ENCODE measurements around the gene SLC25A45.

DNA sequence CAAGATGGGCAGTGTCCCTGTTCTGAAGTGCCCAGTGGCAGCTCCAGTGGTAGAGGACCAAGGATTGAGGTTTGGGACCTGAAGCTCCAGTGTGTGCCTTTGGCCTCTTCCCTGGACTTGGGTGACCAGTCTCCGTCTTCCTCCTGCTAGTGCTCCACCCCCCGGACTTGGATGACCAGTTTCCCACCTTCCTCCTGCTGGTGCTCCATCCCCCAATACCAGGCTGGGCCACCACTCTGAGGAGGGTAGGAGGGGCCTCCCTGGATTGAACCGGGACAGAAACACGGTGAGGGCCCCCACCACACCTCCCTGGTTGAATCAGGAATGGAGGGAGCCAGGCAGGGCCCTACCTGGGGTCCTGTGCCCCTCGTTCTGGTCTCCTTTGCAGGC lies 29.2 kb upstream of the SLC25A45 start:
- TF ChIP-seq CHD1 (IDR thresholded peaks at IDR 0.05; ENCODE audit: low read depth, low read length) (no peak), CTCF (conservative IDR thresholded peaks at IDR 0.05; ENCODE audit: low read depth, low read length) (no peak), POLR2A (IDR thresholded peaks at IDR 0.05; ENCODE audit: low read depth, low read length) (no peak), RAD21 (IDR thresholded peaks at IDR 0.05; ENCODE audit: low read length) (no peak), MAFK (IDR thresholded peaks at IDR 0.05; ENCODE audit: low read depth, low read length) (no peak), MXI1 (IDR thresholded peaks at IDR 0.05; ENCODE audit: borderline replicate concordance, low read depth, low read length) (no peak), SMC3 (IDR thresholded peaks at IDR 0.05; ENCODE audit: low read depth, low read length) (no peak), CEBPB (IDR thresholded peaks at IDR 0.05; ENCODE audit: low read depth, low read length) (no peak), USF2 (IDR thresholded peaks at IDR 0.05; ENCODE audit: low read depth, low read length) (no peak), RCOR1 (IDR thresholded peaks at IDR 0.05; ENCODE audit: insufficient replicate concordance, low read length) (no peak), BHLHE40 (IDR thresholded peaks at IDR 0.05; ENCODE audit: low read depth, low read length) (no peak), RFX5 (IDR thresholded peaks at IDR 0.05; ENCODE audit: low read depth, low read length) (no peak), MAZ (IDR thresholded peaks at IDR 0.05; ENCODE audit: borderline replicate concordance, low read depth, low read length) (no peak)
- TF ChIP-seq, protein P1, sequence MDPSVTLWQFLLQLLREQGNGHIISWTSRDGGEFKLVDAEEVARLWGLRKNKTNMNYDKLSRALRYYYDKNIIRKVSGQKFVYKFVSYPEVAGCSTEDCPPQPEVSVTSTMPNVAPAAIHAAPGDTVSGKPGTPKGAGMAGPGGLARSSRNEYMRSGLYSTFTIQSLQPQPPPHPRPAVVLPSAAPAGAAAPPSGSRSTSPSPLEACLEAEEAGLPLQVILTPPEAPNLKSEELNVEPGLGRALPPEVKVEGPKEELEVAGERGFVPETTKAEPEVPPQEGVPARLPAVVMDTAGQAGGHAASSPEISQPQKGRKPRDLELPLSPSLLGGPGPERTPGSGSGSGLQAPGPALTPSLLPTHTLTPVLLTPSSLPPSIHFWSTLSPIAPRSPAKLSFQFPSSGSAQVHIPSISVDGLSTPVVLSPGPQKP (IDR thresholded peaks at IDR 0.05; ENCODE audit: borderline replicate concordance, low read depth, low read length) = no peak
